CD4-positive, alpha-beta T cell treated with Interleukin-6 for 4 hours (primary cell): ENCODE measurements around the gene DIP2B.
A peak's percentile ranks its signal among the peaks of the same experiment; 100 is the strongest.

Experiments used
- DNase-seq: peaks from one replicate; pipeline ENCODE4 v3.0.0-alpha.2; 2020; ENCODE audit warnings: mixed read lengths

DIP2B gene

DNA sequence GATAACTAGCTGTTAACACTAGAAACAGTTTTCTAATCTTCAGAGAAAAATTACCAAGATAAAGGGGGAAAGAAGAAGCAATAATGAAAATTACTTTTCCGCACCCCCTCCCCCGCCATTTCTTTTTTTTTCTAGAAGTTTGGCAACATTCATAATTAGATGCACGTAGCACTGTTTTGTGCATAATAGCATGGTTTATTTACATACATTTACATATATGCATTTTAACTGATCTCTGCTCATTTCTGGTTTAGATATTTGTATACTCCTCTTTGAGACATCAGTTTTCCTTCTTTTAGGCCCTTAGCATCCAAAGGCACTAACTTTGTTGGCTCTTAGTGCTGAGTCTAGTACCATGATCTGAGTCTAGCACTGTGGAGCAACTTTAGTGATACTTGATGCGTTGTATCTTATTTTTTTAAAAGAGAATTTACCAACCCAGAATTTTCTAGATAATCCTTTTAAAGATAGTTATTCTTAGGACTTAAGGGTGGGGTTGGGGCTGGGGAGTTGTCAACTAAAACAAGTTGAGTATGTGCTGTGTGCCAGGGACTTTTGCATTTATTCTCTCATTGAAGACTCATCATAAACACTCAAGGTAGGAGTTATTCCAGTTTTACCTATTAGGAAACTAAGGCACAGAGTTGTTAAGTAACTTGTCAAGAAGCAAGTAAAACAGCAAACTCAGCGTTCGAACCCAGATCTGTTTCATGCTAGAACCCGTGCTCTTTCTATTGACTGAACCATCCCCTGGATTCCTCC lies 110.5 kb downstream of the DIP2B start:
- DNase-seq = no peak

DNA sequence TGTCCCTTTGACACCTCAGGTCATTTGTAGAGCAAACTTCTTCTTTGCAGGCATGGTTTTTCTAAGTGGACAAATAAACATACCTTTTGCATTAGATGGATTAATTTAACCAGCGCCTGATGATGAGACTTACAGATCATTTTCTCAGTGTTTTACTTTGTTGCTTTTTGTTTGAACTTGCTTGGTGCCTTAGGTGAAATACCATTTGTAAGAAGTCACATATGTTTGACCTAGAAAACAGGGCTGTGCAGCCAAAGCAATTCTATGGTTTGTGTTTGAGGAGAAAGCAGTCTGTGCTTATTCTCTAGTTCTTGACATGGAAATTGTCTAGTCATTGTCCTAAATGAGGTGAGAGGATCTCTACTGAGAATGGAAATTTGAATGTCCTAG lies 111.1 kb downstream of the DIP2B start:
- DNase-seq = no peak

DNA sequence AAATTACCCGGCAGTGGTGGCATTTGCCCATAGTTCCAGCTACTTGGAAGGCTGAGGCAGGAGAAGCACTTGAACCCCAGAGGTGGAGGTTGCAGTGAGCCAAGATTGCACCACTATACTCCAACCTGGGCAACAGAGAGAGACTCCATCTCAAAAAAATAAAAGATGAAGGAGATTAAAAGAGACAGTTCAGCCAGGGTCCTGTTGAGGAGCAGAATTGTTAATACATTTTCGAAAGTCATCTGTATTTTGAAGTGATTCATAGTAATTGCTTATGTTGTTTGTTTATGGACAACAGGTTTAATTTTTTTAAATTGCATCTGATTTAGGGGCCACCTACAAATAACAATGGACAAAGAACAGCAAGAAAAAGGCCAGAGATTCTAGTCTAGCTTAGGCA lies 112.9 kb downstream of the DIP2B start:
- DNase-seq = no peak

DNA sequence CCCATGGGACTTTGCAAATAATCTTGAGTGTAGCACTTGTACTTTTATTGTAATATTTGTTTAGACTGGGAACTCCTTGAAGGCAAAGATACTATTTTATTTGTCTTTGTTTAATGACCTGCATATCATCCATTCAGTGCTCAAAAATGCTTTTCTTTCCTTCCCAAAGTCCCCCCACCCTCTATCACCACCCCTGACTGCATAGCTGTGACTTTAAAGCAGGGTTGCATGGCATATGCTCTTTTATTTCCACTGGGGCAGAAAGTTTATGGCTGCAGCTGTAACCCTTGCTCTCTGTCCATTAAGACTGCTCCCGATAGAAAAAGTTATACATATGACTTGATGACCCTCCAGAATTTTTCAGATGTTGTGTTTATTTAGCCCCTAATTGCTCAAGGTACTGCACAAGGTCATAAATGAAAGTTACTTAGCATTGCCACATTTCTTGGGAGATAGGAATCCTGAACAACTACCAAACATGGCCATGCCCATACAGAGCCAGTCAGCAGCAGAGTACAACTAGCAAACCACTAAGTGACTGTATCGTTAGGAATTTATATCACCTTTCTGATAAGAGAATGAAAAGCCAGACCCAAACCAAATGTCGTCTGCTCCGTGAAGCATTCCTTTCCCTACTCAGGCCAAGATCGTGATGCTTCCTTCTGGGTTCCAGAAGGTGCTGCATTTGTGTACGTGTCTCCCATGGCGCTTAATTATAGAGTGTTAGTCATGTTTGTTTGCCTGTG lies 114.3 kb downstream of the DIP2B start:
- no peak for DNase-seq

DNA sequence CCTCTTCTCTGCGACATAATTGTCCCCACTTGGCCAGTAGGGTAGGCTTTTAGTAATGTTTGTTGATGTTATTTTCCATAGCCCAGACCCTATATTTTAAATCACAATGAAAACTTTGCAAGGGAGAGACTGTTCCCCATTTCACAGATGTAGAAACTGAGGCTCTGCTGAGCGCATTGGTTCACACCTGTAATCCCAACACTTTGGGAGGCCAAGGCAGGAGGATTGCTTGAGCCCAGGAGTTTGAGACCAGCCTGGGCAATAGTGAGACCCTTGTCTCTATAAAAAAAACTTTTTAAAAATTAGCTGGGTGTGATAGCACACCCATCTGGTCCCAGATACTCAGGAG lies 114.8 kb downstream of the DIP2B start:
- no peak for DNase-seq

DNA sequence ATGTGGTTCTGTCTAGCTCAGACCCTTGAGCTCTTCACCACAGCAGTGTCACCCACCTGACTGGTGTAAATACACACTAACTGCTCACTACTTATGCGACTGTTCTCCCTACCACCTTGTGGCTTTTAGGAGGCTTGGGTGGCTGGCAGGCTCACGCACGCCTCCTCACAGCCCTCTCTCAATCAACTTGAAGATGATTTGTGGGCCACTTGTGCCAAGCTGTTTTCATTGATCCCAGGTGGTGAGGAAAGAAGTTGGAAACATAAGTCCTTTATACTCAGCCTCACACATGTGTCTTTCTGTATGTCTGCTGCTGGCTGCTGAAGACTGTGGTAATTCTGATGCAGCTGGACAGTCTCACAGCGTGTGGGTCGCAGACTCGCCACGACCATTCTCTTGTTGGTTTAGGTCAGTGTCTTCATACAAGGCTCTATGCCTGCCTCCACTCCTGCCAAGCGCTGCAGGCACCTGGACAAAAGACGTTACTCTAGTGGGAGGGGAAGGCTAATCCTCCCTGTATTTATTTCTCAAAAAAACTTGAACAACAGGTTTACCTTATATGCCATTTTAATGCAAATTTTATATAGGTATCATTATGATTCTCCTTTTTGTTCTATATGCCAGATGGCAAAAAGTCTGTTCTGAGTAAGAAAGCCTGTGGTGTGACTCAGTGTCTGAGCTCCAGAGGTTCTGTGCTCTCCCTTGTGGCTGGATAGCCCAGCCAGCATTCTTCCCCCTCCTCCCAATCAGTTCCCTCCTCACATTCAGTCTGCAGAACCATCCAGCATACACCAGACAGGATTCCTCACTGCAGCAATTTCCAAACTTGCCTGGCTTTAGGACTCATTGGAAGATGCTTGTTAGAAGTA lies 115.6 kb downstream of the DIP2B start:
- no peak for DNase-seq

DNA sequence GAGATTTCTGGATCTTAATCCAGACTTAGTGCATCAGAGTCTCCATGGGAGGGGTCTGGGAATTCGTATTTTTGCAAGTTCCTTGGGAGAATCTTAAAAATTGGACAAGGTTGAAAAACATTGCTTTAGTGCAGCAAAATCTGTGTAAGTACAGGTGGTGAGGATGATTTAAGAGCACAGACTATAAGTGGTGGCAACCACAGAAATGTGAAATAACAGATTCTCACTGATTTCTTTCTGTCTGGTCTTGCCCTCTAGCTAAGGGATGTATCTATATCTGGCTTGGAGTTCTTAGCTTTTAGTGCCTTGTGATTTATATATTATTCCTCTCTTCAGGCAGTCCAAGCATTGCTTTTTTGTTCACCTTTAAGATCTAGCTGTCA lies 116.2 kb downstream of the DIP2B start:
- no peak for DNase-seq

DNA sequence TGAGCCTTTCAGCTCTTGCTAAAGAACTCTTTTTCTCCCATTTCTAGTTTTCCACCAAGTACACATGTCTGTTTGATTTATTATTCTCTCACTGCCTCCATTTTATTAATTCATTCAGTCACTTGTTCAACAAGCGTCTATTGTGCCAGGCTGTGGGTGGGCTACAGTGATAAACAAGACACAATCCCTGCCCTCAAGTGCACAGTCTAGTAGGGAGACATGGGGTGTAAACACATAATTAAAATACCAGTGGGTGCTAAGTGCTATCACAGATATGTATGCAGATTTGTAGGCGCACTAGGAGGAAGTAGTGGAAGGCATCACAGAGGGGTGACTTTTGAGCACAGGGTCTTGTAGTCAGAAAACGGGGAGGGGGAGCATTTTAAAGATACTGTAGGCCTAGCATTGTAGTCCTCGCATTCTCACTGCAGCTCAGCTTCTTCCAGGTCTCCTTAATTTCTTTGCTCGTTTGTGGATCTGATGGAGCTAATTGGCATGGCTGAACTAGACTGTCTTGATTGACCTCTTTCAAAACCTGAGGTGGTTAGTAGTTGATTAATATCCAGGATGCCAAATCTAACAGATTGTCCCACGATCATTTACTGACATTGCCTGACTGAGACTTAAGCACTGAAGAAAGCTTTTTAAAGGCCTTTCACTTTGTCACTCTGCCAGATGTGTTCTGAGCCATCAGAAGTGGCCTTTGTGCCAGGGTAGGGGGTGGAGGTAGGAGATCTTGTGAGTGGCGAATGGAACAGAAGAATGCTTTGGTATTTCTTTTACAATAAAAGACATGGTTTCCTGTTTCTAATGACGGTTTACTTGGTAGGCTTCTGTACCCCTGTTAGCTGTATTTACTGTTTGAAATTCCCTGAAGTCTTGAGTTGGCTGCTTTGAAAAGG lies 116.9 kb downstream of the DIP2B start:
- DNase-seq = peak; percentile 12

DNA sequence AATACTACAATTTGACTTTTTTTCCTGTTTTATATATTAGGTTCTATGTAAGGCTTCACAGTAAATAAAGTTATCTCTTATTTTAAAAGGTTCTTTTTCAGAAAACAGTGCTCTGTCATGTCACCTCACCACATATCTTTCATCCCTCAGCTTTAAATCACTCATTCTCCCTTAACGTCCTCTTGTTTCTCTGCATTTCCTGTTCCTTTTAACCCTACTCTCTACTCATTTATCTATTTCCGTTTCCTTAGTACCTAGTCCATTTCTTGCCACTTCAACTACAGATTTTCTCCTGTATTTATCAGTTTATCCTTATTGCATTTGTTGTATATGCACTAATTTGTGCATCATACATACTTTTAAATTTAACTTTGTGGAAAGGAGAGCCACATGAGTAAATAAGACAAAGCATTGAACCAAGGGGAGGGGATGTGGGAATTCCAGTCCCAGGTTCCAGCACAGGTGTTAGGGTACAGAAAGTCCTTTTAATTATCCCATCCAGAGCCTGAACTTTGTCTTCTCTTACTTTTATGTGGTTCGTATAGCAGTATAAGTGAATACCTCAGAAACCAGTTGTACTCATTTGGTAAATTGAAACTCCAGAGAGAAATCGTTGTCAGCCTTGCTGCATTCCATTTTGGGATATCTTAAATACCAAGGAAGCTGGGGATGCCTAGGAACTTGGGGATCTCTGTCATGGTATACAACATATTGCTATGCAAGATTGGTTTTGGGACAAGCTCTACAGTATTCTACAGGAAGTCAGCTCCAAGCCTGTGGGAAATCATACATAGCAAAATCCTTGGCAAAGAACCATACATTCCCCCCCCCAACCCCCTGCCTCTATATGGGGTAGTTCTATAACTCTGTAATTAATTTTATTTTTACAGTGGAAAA lies 120.5 kb downstream of the DIP2B start:
- no peak for DNase-seq

DNA sequence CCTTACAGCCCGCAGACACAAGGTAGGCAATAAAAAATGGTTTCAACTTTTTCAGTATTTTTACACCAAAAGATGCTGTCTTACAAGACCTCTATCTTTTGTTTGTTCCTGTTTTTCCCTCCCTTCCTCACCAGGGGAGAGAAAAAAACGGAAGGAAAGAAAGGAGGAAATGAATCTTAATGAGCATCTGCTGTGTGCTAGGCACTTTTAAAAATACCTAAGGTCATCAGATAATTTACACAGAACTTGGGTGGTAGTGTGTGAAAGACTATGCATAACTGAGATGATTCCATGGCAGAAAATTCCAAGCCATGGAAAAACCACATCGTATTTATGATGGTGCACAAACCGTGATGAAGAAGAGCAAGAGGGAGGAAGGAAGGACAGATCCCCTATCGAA lies 121.2 kb downstream of the DIP2B start:
- no peak for DNase-seq

DNA sequence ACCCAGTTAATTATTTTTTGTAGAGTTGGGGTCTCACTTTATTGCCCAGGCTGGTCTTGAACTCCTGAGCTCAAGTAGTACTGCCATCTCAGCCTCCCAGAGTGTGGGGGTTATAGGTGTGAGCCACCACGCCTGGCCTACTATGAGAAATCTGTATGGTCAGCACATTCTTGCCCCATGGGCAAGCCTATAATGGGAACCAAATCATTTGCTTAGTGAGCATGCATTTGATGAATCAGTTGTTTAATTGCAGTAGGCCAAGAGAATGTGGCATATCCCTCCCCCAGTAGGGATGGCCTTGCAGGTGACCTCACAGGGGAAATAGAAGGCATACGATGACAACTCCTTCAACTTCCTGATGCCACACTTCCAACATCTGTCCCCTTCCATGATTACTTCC lies 122.7 kb downstream of the DIP2B start:
- DNase-seq = no peak

DNA sequence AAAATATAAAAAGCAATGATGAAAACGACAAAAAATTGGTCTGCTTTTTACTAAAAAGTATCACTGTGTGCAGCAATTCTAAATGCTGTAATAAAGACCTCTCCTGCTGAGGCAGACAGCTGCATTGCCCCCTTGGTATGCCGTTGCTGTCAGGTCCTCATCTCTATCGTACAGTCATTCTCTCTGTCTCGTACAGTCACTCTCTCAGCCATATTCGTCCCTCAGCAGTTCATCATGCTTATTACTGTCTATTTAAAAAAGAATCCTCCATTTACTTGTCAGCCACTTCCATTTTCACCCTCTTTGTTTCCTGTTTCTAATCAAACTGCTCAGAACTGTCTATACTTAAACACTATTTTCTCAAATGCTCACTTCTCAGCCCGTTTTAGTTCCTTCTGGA lies 123.6 kb downstream of the DIP2B start:
- no peak for DNase-seq

DNA sequence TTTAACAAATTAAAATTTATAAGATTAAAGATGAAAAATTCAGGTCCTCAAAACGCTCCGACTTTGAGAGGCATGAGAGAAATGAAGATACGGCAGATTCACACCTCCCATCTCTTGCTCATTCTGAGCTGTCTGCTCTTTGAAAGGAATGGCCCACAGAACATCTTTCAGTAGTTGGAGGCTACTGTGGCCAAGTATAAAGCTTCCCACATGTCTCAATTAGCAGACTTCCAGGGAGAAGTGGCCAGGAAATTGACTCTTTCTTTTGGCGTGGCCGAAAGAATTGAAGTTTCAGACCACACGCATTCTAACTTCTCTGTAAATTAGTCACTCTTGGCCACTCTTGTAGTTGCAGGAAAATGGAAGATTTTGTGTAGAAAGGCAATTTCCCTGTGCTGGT lies 129.2 kb downstream of the DIP2B start:
- DNase-seq = no peak

DNA sequence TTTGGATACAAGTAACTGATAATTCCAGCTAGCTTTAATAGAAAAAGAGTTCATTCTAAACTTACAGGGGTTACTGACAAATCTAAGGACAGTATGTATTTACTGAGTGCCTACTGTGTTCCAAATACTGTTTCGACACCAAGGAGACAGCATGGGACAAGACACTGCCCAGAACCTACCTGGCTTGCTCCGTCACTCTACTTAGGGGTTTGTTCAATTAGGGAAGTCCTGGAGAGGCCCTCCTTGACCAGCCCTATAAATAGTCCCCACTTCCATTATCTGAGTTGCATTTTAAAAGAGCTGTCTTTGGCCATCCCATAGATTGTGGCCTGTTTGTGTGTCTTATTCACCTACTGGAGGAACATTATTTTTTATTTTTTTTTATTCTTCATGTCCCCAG lies 129.6 kb downstream of the DIP2B start:
- no peak for DNase-seq

DNA sequence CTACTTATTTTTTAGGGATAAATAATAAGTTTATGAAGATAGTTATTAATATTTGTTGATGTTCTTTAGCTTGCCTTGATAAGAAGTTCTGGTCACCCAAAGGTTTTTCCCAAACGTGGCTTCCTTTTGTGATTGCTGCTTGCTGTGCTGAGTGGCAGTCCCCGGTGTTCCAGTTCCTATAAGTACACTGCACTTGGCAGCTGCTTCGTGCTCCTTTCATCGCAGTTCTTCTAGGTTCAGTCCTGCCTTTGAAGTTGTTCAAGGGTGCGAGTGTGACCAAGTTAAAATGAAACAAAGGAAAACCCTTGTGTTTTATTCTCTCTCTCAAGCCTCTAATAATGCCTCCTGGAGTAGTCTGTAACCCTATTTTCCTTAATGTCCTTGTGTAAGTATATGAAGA lies 130.6 kb downstream of the DIP2B start:
- DNase-seq = peak; percentile 15

DNA sequence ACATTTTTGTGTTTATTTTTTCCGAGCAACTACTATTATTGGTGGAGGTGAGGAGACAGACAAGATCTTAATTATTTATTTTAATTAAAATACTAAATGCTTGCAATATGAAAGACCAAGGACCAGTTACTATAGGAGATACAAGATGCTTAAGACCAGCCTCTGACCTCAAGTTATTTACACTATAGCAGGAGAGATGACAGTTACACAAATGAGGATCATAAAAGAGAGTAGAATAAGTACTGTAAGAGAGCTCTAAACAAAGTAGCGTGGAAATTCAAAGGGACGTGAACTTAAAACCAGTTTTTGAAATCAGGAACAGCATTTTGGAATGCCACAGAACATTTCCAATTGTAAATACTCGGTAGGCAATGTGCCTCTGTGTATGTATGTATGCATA lies 131.1 kb downstream of the DIP2B start:
- no peak for DNase-seq

DNA sequence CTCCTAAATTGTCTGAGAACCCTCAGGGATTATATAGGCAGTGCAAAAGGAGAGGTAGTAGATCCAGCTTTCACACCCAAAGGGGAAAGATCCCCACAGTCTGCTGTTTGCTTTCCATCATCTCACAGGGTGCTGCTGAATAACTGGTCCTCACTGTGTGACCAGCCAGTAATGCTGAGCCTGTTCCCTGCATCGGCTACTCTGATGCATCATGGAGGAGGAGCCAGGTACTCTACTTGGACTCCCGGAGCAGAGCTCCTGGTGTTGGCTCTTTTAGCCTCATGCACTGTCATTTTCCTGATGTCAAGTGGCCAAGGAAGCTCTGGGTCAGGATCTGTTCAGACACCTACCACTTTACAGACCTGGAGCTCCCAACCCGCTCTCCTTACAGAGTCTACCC lies 131.7 kb downstream of the DIP2B start:
- no peak for DNase-seq

DNA sequence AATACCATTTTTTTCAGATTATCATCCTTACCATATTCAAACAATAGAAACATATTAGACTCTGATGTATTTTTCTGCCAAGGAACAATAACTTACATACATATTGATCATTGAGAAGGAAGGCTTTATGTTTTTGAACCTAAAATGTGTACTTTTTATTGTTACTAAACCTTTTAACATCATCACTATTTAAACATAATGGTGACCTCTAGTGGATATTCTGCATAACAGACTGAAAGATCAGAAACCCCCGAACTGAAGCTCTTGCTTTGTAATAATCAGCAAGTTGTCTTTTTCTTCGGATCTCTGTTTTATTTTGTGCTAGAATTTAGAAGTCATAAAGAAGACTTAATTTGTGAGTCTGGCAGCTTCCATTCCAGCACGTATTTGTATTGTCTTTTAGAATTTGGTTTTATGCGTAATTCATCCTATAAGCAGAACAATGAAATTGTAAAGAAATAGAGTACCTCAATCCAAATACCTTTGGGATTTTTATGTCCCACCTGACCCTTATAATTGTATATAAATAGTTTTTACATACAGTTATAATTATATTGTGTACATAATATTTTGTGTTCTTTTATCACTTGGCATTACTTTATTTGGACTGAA lies 133.2 kb downstream of the DIP2B start:
- DNase-seq = no peak

DNA sequence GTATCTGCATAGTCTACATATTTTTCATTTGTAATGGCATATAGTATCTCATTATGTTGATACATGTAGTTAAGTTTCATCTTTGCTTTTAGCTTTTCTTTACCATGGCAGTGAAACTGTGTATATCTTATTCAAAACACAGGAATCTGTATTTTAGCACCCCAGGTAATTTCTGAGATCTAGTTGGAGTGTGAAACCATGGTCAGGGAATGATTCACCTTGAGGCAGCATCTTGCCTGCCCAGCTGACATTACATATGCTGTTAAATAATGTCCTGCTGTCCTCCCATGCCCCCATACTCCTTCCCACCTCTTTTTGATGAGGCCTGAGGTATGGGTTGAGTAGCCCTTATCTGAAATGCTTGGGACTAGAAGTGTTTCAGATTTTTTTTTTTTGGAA lies 133.7 kb downstream of the DIP2B start:
- no peak for DNase-seq

DNA sequence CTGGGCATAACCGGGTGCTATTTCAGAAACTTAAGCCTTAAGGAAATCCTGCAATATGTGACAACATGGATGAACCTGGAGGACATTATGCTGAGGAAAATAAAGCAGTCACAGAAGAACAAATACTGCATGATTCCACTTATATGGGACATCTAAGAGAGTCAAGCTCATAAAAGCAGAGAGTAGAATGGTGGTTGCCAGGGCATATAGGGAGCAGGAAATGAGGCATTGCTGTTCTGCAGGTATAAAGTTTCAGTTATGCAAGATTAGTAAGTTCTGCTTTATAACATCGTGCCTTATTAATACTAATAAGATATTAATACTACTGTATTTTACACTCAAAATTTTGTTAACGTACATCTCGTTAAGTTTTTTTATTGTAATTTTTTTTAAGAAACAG lies 134.9 kb downstream of the DIP2B start:
- DNase-seq = no peak

DNA sequence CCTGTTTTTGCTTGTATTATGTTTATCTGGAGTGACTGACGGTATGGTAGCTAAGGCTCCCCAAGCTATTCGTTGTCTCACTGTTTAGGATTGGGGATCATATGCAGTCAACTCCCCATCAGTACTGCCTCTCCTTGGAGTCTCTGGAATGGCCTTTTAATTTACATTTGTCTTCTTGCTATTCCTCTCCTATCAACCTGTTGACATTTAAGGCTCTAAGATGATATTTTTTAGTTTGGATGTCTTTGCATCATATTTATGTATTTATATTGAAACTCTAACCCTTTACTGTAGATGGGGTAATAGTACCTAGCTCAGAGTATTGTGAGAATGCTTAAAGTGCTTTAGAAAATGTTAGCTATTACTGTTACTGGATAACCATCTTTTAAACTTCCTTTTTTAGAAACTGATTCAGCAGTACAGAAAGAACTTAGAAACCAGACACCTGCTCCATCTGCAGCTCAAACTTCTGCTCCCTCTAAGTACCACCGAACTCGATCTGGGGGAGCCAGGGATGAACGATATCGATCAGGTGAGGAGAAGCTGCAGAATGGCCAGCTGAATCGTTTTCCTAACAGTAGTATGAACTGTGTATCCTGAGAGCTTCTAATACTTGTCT lies 135.6 kb downstream of the DIP2B start:
- no peak for DNase-seq
